ENCODE measurements around the gene PLCL1. TPM values are rescaled to one million over a fixed set of nuclear protein-coding genes. Genes with fewer than 3 reads are reported as not detected.

Gene PLCL1
- total RNA-seq, 2 donors from 2014 or later = 0.04 to 0.11 TPM

DNA sequence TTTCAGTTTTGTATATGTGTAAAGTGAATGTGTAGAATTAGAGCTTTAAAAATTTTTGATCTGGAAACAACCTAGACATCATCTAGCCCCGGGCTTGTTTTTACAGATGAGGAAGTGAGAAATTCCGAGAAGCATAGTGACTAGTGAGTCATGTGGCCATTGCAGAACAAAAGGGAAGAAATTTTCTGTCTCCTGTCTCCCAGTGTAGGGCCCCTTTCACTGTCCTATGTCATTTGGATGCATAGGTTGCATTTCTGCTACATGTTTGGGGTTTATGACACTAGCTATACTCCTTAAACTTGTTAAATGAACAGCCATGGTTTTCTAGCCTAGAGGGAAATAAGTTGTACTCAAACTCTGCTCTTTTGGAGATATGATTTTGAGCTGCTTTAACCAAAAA is 84.6 kb downstream of the PLCL1 start:
- Mint-ChIP-seq H3K4me1 (peaks cover 29% of the 10 kb centered on the region), H3K4me3 (no peak overlapping the region), H3K9me3 (no peaks in the 10 kb centered on the region), H3K36me3 (ENCODE audit: low read depth) (no peaks in the 10 kb centered on the region), H3K27me3 (ENCODE audit: insufficient read depth) (no peaks in the 10 kb centered on the region), H3K27ac (peak overlapping the region; percentile 18)
- Histone ChIP-seq H3K9me3 (ENCODE audit: control insufficient read depth, low read length) (no peaks in the 10 kb centered on the region), H3K36me3 (ENCODE audit: control insufficient read depth, insufficient read depth, low read length) (no peaks in the 10 kb centered on the region), H3K27ac (ENCODE audit: low read depth, low read length) (no peak overlapping the region), H3K9ac (ENCODE audit: extremely low read depth, low read length, poor library complexity, severe bottlenecking) (no peak overlapping the region), H3K4me3 (ENCODE audit: low read length) (no peak overlapping the region), H3K27me3 (ENCODE audit: control insufficient read depth, insufficient read depth, low read length, poor library complexity, severe bottlenecking) (no peaks in the 10 kb centered on the region), H3K4me1 (ENCODE audit: control insufficient read depth, insufficient read depth, low read length) (no peaks in the 10 kb centered on the region)
- peak; percentile 59 for DNase-seq
- TF ChIP-seq, protein P1, sequence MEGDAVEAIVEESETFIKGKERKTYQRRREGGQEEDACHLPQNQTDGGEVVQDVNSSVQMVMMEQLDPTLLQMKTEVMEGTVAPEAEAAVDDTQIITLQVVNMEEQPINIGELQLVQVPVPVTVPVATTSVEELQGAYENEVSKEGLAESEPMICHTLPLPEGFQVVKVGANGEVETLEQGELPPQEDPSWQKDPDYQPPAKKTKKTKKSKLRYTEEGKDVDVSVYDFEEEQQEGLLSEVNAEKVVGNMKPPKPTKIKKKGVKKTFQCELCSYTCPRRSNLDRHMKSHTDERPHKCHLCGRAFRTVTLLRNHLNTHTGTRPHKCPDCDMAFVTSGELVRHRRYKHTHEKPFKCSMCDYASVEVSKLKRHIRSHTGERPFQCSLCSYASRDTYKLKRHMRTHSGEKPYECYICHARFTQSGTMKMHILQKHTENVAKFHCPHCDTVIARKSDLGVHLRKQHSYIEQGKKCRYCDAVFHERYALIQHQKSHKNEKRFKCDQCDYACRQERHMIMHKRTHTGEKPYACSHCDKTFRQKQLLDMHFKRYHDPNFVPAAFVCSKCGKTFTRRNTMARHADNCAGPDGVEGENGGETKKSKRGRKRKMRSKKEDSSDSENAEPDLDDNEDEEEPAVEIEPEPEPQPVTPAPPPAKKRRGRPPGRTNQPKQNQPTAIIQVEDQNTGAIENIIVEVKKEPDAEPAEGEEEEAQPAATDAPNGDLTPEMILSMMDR (conservative IDR thresholded peaks at IDR 0.05) = no peak
- 14 to 23% methylated on average over 2 of the region's 2 CpGs for WGBS, 2 experiments (ENCODE audit: insufficient coverage in 1 of 2, insufficient read length in 1 of 2)

DNA sequence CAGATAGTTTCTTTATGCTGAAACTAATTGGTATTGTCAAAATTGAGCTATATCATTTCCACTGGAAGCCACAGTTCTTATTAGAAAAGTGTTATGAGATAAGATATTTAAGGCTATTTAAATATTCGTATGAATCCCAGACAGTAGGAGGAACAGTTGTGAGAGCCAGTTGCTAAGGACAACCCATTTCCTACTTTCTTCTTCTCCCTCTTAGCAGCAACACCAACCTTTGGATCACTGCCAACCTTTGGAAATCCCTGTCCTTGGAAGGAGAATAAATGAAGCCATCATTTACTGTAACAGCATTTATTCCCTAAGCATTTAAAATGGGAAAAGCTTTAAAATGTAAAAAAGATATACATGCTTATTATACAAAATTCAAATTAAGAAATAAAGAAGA is 85.8 kb downstream of the PLCL1 start:
- no peak for DNase-seq
- 83% methylated on average over 1 of the region's 1 CpG; no CpG with 5 or more reads in 1 of the 2 experiments for WGBS, 2 experiments (ENCODE audit: insufficient coverage in 1 of 2, insufficient read length in 1 of 2)
- H3K4me3 Mint-ChIP-seq = no peak overlapping the region
- H3K9me3 ChIP-seq (ENCODE audit: control insufficient read depth, low read length) = no peaks in the 10 kb centered on the region
- no peak overlapping the region for H3K4me3 ChIP-seq (ENCODE audit: low read length)
- no peak overlapping the region for H3K27ac Mint-ChIP-seq
- no peaks in the 10 kb centered on the region for H3K27me3 ChIP-seq (ENCODE audit: control insufficient read depth, insufficient read depth, low read length, poor library complexity, severe bottlenecking)
- H3K36me3 ChIP-seq (ENCODE audit: control insufficient read depth, insufficient read depth, low read length) = no peaks in the 10 kb centered on the region
- no peaks in the 10 kb centered on the region for H3K36me3 Mint-ChIP-seq (ENCODE audit: low read depth)
- H3K27ac ChIP-seq (ENCODE audit: low read depth, low read length) = no peak overlapping the region
- H3K9me3 Mint-ChIP-seq = no peaks in the 10 kb centered on the region
- peaks cover 37% of the 10 kb centered on the region for H3K4me1 Mint-ChIP-seq
- no peak overlapping the region for H3K9ac ChIP-seq (ENCODE audit: extremely low read depth, low read length, poor library complexity, severe bottlenecking)
- TF ChIP-seq, protein P1 (conservative IDR thresholded peaks at IDR 0.05) = no peak
- H3K4me1 ChIP-seq (ENCODE audit: control insufficient read depth, insufficient read depth, low read length) = no peaks in the 10 kb centered on the region
- H3K27me3 Mint-ChIP-seq (ENCODE audit: insufficient read depth) = no peaks in the 10 kb centered on the region

DNA sequence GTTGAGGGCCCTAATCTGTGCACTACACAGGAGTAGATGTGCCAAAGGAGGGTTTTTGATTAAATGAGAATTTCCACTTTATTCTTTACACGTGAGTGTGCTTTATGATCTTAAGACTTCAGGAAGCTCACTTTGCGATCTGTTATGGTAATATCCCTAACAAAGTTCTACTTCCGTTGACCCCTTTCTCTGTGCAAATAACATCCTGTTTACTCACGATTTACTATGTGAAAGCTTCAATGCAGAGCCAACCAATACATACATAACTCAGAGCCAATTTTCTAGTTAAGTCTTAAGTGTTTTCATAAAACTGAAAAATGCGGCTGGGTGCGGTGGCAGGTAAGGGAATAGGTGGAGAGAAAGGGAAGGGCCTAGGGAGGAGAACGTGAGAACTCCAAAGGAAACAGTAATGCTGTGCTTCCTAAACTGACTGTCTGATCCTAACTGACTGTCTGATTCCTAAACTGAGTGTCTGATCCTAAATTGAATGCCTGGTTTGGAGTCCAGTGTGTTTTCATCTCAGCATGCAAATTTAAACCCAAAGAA is 87.6 kb downstream of the PLCL1 start:
- Histone ChIP-seq H3K4me1 (ENCODE audit: control insufficient read depth, insufficient read depth, low read length) (no peaks in the 10 kb centered on the region), H3K27ac (ENCODE audit: low read depth, low read length) (no peak overlapping the region), H3K9ac (ENCODE audit: extremely low read depth, low read length, poor library complexity, severe bottlenecking) (no peak overlapping the region), H3K9me3 (ENCODE audit: control insufficient read depth, low read length) (no peaks in the 10 kb centered on the region), H3K36me3 (ENCODE audit: control insufficient read depth, insufficient read depth, low read length) (no peaks in the 10 kb centered on the region), H3K4me3 (ENCODE audit: low read length) (no peak overlapping the region), H3K27me3 (ENCODE audit: control insufficient read depth, insufficient read depth, low read length, poor library complexity, severe bottlenecking) (no peaks in the 10 kb centered on the region)
- H3K4me1 Mint-ChIP-seq = peaks cover 37% of the 10 kb centered on the region
- WGBS, 2 experiments (ENCODE audit: insufficient coverage in 1 of 2, insufficient read length in 1 of 2) = 88 to 94% methylated on average over 6 to 7 of the region's 7 CpGs
- H3K9me3 Mint-ChIP-seq = no peaks in the 10 kb centered on the region
- no peak for DNase-seq
- TF ChIP-seq, protein P1 (conservative IDR thresholded peaks at IDR 0.05) = no peak
- H3K36me3 Mint-ChIP-seq (ENCODE audit: low read depth) = no peaks in the 10 kb centered on the region
- H3K27me3 Mint-ChIP-seq (ENCODE audit: insufficient read depth) = no peaks in the 10 kb centered on the region
- H3K4me3 Mint-ChIP-seq = no peak overlapping the region
- H3K27ac Mint-ChIP-seq = no peak overlapping the region

Data from endodermal cell (in vitro differentiated cells).